Measurements from ENCODE around the gene ZNF710.
"Not testable (repeated sequence)": the region's sequence is repeated elsewhere in the genome, so short reads cannot be mapped to it uniquely, and the experiment has no call there.

DNA sequence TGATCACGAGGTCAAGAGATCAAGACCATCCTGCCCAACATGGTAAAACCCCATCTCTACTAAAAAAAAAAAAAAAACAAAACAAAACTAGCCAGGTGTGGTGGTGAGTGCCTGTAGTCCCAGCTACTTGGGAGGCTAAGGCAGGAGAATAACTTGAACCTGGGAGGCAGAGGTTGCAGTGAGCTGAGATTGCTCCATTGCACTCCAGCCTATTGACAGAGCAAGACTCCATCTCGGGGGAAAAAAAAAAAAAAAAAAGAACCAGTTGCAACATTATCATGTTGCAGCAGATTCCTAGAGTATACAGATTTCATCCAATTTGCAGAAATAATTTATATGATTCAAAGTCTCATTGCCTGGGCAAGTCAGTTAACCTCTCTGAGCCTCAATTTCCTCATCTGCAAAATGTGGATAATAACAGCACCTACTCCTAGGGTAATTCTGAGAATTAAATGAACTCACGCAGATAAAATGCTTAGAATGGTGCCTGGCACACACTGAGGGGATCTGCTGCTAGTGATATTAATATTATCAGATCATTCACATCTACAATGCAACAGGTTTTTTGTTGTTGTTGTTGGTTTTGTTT, 108.1 kb downstream of the ZNF710 start:
- not testable (repeated sequence) for TF ChIP-seq CTCF (IDR thresholded peaks at IDR 0.05 in 8 of 11, conservative IDR thresholded peaks at IDR 0.05 in 3 of 11); POLR2A (IDR thresholded peaks at IDR 0.05)
